Uterus (tissue), 4 donors: ENCODE measurements around the gene OST4. TPM values are rescaled to one million over a fixed set of nuclear protein-coding genes. Genes with fewer than 3 reads are reported as not detected.
A peak's percentile ranks its signal among the peaks of the same experiment; 100 is the strongest.

Experiments used
- DNase-seq, 2 donors: peaks; one replicate each; pipeline ENCODE4 v3.0.0-alpha.2; 2019 to 2020
- H3K27ac ChIP-seq, 2 donors: fragments of 200-600 bp; sonication (generic); 1 replicate in 1 of 2; 2 replicates in 1 of 2; pipeline ENCODE4 v1.5.1; 2016 to 2018
- H3K27me3 ChIP-seq, 2 donors: fragments of 200-600 bp; sonication (generic); one replicate each; pipeline ENCODE4 v1.5.1; 2018 to 2019; ENCODE audit warnings: control low read depth in 1 of 2
- H3K36me3 ChIP-seq, 2 donors: fragments of 200-600 bp; sonication (generic); one replicate each; pipeline ENCODE4 v1.5.1; 2019; ENCODE audit warnings: control low read depth in 1 of 2
- H3K4me1 ChIP-seq, 2 donors: fragments of 200-600 bp; sonication (generic); one replicate each; pipeline ENCODE4 v1.5.1; 2018 to 2019; ENCODE audit warnings: control low read depth in 1 of 2
- H3K4me3 ChIP-seq, 2 donors: fragments of 200-600 bp; sonication (generic); 1 replicate in 1 of 2; 2 replicates in 1 of 2; pipeline ENCODE4 v1.5.1; 2018 to 2019; ENCODE audit warnings: mild to moderate bottlenecking in 1 of 2
- H3K9me3 ChIP-seq, 2 donors: fragments of 200-600 bp; sonication (generic); one replicate each; pipeline ENCODE4 v1.5.1; 2019; ENCODE audit warnings: control low read depth in 1 of 2
- CTCF ChIP-seq, 4 experiments: fragments of 200-600 bp in 2 of 4; fragments of 450-650 bp in 2 of 4; sonication (generic) in 2 of 4; IDR thresholded peaks; one replicate each; pipeline ENCODE4 v1.5.1; 2016 to 2019; ENCODE audit warnings: antibody characterized with exemption in 4 of 4, mild to moderate bottlenecking in 2 of 4, moderate library complexity in 1 of 4
- POLR2A ChIP-seq, 2 donors: fragments of 450-650 bp; IDR thresholded peaks; one replicate each; pipeline ENCODE4 v1.6.1; 2016; ENCODE audit warnings: antibody characterized with exemption in 2 of 2, mild to moderate bottlenecking in 1 of 2, moderate library complexity in 1 of 2
- intact Hi-C: fragments of 100-400 bp; cut with DNase I; formaldehyde crosslinking; loops from one replicate; pipeline ENCODE4 v1.15.1; 2023; ENCODE audit warnings: low total_unique reads
- total RNA-seq, 4 donors: library from RNA; depleted of rRNA in 3 of 4; stranded (reverse); fragments of >200 nt in 3 of 4; gene quantifications; one replicate each; pipeline versions ENCODE4 v1.1.0 to v1.2.4, GENCODE V29; 2014 to 2023
- donor health status: DM: yes; HTN: yes; CAD: no.

The OST4 gene
- total RNA-seq, 4 donors from 2014 or later = 76.3 to 387 (median 237) TPM

GRCh38 chr2:27080603-27080936 is 9.1 kb upstream of the OST4 start:
- H3K27me3 ChIP-seq = no peaks in the 10 kb centered on the region
- peaks cover 5 to 15% of the 10 kb centered on the region in 2 donors for H3K4me1 ChIP-seq
- no peak for TF ChIP-seq CTCF (IDR thresholded peaks at IDR 0.05)
- TF ChIP-seq POLR2A (IDR thresholded peaks at IDR 0.05) = no peak
- intact Hi-C loops = no loop called here
- peak overlapping the region; percentile 52 to 84 for H3K4me3 ChIP-seq
- peak in 1 of 2 donors; percentile 39 for DNase-seq
- H3K36me3 ChIP-seq = no peaks in the 10 kb centered on the region
- no peaks in the 10 kb centered on the region for H3K9me3 ChIP-seq
- peak overlapping the region; percentile 92 to 98 for H3K27ac ChIP-seq

- intact Hi-C loops = no loop called here
- TF ChIP-seq CTCF (IDR thresholded peaks at IDR 0.05) = no peak
- no peak for TF ChIP-seq POLR2A (IDR thresholded peaks at IDR 0.05)
- H3K4me1 ChIP-seq = peaks cover 5 to 16% of the 10 kb centered on the region in 2 donors
- no peaks in the 10 kb centered on the region for H3K9me3 ChIP-seq
- H3K4me3 ChIP-seq = peak overlapping the region; percentile 52 to 84
- no peak for DNase-seq
- no peaks in the 10 kb centered on the region for H3K27me3 ChIP-seq
- H3K36me3 ChIP-seq = no peaks in the 10 kb centered on the region
- H3K27ac ChIP-seq = peak overlapping the region; percentile 92 to 98
Observed at GRCh38 chr2:27080140-27080469, 8.7 kb upstream of the OST4 start.

GRCh38 chr2:27079233-27080139 is 8.0 kb upstream of the OST4 start:
- no peak for TF ChIP-seq CTCF (IDR thresholded peaks at IDR 0.05)
- TF ChIP-seq POLR2A (IDR thresholded peaks at IDR 0.05) = no peak
- no peak for DNase-seq
- H3K36me3 ChIP-seq = no peaks in the 10 kb centered on the region
- intact Hi-C loops = loop anchor here (2.0 kb wide), 1 partner anchor 29 kb away; the partner anchor contains the start of gene AGBL5
- H3K4me3 ChIP-seq = peak overlapping the region; percentile 52 to 84
- no peaks in the 10 kb centered on the region for H3K9me3 ChIP-seq
- no peaks in the 10 kb centered on the region for H3K27me3 ChIP-seq
- peaks cover 5 to 14% of the 10 kb centered on the region in 2 donors for H3K4me1 ChIP-seq
- H3K27ac ChIP-seq = peak overlapping the region; percentile 92 to 98

GRCh38 chr2:27078267-27079194 is 7.1 kb upstream of the OST4 start, which contains the start of gene EMILIN1:
TSS of gene EMILIN1 (plus strand) at chr2:27078615. CDS start at chr2:27079066, 451 bp downstream.
- no peaks in the 10 kb centered on the region for H3K36me3 ChIP-seq
- no peaks in the 10 kb centered on the region for H3K27me3 ChIP-seq
- TF ChIP-seq CTCF (IDR thresholded peaks at IDR 0.05) (peak in 1 of 4 experiments; percentile 17), POLR2A (IDR thresholded peaks at IDR 0.05) (peak; percentile 41 to 70)
- peak within 1 kb of the TSS; percentile 92 to 98 for H3K27ac ChIP-seq
- peak within 1 kb of the TSS; percentile 52 to 84 for H3K4me3 ChIP-seq
- intact Hi-C loops = loop anchor here (2.0 kb wide), 1 partner anchor 28 kb away; the partner anchor contains the start of gene AGBL5
- H3K9me3 ChIP-seq = no peaks in the 10 kb centered on the region
- peak; percentile 93 to 96 for DNase-seq
- H3K4me1 ChIP-seq = peaks cover 5 to 14% of the 10 kb centered on the region in 2 donors
